GM13976 (cell line): ENCODE measurements around the gene CUX1.

Experiments used
- DNase-seq: peaks from one replicate; pipeline ENCODE4 v3.0.0; 2012; ENCODE audit warnings: low spot score
- CTCF ChIP-seq: IDR thresholded peaks from 2 replicates; pipeline ENCODE4 v1.5.1; 2012; ENCODE audit warnings: borderline replicate concordance, mild to moderate bottlenecking; ENCODE audit not compliant: insufficient read depth; ENCODE audit errors: extremely low read depth, missing control alignments, control extremely low read depth
- in situ Hi-C: fragments of 300-500 bp; cut with MboI; formaldehyde crosslinking; loops from one replicate; pipeline ENCODE4 v1.12.0; 2022; ENCODE audit warnings: low sequenced_read_pairs, mixed read lengths, inconsistent platforms; ENCODE audit not compliant: unreplicated experiment

Gene CUX1

GRCh38 chr7:102291916-102292267, 474.5 kb downstream of the CUX1 start:
- in situ Hi-C loops, result no loop called here
- no peak for TF ChIP-seq CTCF
- no peak for DNase-seq

GRCh38 chr7:102292813-102293798, 475.7 kb downstream of the CUX1 start:
- no peak for TF ChIP-seq CTCF
- in situ Hi-C loops, result no loop called here
- no peak for DNase-seq

- in situ Hi-C loops, result no loop called here
- no peak for TF ChIP-seq CTCF
- no peak for DNase-seq
These were observed 477.2 kb downstream of the CUX1 start for GRCh38 chr7:102294589-102294988.

- DNase-seq, result no peak
- TF ChIP-seq CTCF, result no peak
- in situ Hi-C loops, result no loop called here
These were observed 478.1 kb downstream of the CUX1 start for GRCh38 chr7:102295346-102296178.

- no peak for TF ChIP-seq CTCF
- in situ Hi-C loops, result no loop called here
These were observed 478.7 kb downstream of the CUX1 start for GRCh38 chr7:102296179-102296438.

GRCh38 chr7:102296514-102296913, 479.1 kb downstream of the CUX1 start:
- in situ Hi-C loops, result no loop called here
- DNase-seq, result no peak
- no peak for TF ChIP-seq CTCF

More at GRCh38 chr7:102296179-102296438, 478.7 kb downstream of the CUX1 start:
- DNase-seq, result no peak
